Psoas muscle (tissue), 8 donors: Measurements from ENCODE around the gene LSMEM2. TPM values are rescaled to one million over a fixed set of nuclear protein-coding genes. Genes with fewer than 3 reads are reported as not detected.

Experiments used
- ATAC-seq, 4 donors: fragments of 200-7000 bp; cut with Tn5 transposase; one replicate each; pipeline ENCODE4 v1.9.1; 2020; ENCODE audit warnings: moderate library complexity in 3 of 4, mild to moderate bottlenecking in 2 of 4
- DNase-seq, 2 donors: peaks; one replicate each; pipeline ENCODE4 v3.0.0-alpha.2; 2020
- H3K27ac ChIP-seq: fragments of 200-600 bp; one replicate; pipeline ENCODE4 v1.8.0; 2022
- H3K27me3 ChIP-seq, 3 donors: fragments of 200-600 bp in 1 of 3; one replicate each; pipeline versions ENCODE4 v1.6.1 to v1.8.0; 2013 to 2022; ENCODE audit warnings: low read length in 2 of 3, mild to moderate bottlenecking in 2 of 3, moderate library complexity in 1 of 3; ENCODE audit not compliant: insufficient read depth in 3 of 3
- H3K36me3 ChIP-seq, 2 donors: fragments of 200-600 bp in 1 of 2; one replicate each; pipeline versions ENCODE4 v1.6.1 to v1.8.0; 2013 to 2022; ENCODE audit warnings: low read depth in 1 of 2, mild to moderate bottlenecking in 1 of 2, moderate library complexity in 1 of 2; ENCODE audit not compliant: insufficient read depth in 1 of 2
- H3K4me1 ChIP-seq: fragments of 200-600 bp; one replicate; pipeline ENCODE4 v1.8.0; 2022
- H3K4me3 ChIP-seq: fragments of 200-600 bp; one replicate; pipeline ENCODE4 v1.8.0; 2022; ENCODE audit warnings: mild to moderate bottlenecking
- H3K9me3 ChIP-seq: fragments of 200-600 bp; one replicate; pipeline ENCODE4 v1.8.0; 2022
- WGBS, 3 donors: extraction: QIAGEN DNeasy Blood & Tissue Kit; methylation state at CpG; one replicate each; pipeline versions ENCODE4 v1.1.6 to v1.1.7; 2013; 5-methylcytosine and 5-hydroxymethylcytosine counted together
- intact Hi-C, 2 donors: fragments of 100-400 bp; cut with DNase I; formaldehyde crosslinking; loops; one replicate each; pipeline versions ENCODE4 v1.11.0 to v1.14.2; 2022
- polyA plus RNA-seq, 3 donors: library from polyadenylated mRNA; stranded (reverse); fragments of 200-250 nt; gene quantifications; one replicate each; pipeline ENCODE4 v1.2.3, GENCODE V29; 2013
- total RNA-seq, 4 donors: library from RNA; stranded (reverse); fragmentation: NEBNext Ultra II Directional in 2 of 4; extraction: Animal tissue kit (Norgen Biotek cat#: 25700) in 2 of 4; gene quantifications; one replicate each; pipeline versions ENCODE4 v1.2.1 to v1.2.4, GENCODE V29; 2021 to 2023
- TF ChIP-seq, protein P1 (sequence below): fragments of 200-600 bp; IDR thresholded peaks from one replicate; pipeline ENCODE4 v1.8.0; 2022; ENCODE audit warnings: antibody characterized with exemption
- donor health status: healthy with polysubstance abuse.
- donor health status: DM: no; HTN: no; CAD: no; lungs with moderate emphysema.
- donor health status: Bipolar disorder and iron deficiency.
- donor health status: healthy.
- donor health status: DM: yes; HTN: yes; CAD: no.
- donor health status: DM: no; HTN: no; CAD: no.
- donor health status: DM: no; HTN: no; CAD: no.
- donor health status: DM: yes; HTN: yes; CAD: no.

The LSMEM2 gene
- total and polyA plus RNA-seq, 7 donors, result 0.61 to 13.1 (median 1.1) TPM

DNA sequence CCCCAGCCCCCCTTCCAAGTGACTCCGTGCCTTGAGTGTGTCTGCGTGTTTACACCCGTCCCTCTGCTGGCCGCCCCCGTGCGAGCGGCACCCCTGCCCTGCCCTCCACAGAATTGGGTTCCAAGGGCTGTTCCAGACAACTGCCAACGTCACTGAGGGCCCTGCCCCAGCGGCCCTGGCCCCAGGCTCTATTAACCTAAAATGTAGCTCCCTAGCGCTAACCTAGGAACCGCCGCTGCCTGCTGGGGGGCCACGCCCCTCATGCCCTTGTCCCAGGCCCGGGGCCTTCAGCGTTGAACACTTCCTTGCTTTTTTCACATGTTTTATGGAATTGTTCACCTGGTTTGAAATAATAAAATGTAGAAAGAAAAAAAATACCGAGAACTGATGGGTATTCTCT is 19.9 kb upstream of the LSMEM2 start:
- Histone ChIP-seq H3K27me3 (no peaks in the 10 kb centered on the region), H3K4me1 (peaks cover 25% of the 10 kb centered on the region), H3K27ac (peak overlapping the region; percentile 98), H3K9me3 (no peaks in the 10 kb centered on the region), H3K4me3 (peak overlapping the region; percentile 80), H3K36me3 (peaks cover 0 to 32% of the 10 kb centered on the region in 2 donors)
- DNase-seq (no peak), ATAC-seq (no peak)
- WGBS, 3 donors, result 74 to 80% (median 80%) methylated on average over 16 of the region's 16 CpGs
- intact Hi-C loops, result no loop called here
- TF ChIP-seq, protein P1, sequence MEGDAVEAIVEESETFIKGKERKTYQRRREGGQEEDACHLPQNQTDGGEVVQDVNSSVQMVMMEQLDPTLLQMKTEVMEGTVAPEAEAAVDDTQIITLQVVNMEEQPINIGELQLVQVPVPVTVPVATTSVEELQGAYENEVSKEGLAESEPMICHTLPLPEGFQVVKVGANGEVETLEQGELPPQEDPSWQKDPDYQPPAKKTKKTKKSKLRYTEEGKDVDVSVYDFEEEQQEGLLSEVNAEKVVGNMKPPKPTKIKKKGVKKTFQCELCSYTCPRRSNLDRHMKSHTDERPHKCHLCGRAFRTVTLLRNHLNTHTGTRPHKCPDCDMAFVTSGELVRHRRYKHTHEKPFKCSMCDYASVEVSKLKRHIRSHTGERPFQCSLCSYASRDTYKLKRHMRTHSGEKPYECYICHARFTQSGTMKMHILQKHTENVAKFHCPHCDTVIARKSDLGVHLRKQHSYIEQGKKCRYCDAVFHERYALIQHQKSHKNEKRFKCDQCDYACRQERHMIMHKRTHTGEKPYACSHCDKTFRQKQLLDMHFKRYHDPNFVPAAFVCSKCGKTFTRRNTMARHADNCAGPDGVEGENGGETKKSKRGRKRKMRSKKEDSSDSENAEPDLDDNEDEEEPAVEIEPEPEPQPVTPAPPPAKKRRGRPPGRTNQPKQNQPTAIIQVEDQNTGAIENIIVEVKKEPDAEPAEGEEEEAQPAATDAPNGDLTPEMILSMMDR, result no peak

DNA sequence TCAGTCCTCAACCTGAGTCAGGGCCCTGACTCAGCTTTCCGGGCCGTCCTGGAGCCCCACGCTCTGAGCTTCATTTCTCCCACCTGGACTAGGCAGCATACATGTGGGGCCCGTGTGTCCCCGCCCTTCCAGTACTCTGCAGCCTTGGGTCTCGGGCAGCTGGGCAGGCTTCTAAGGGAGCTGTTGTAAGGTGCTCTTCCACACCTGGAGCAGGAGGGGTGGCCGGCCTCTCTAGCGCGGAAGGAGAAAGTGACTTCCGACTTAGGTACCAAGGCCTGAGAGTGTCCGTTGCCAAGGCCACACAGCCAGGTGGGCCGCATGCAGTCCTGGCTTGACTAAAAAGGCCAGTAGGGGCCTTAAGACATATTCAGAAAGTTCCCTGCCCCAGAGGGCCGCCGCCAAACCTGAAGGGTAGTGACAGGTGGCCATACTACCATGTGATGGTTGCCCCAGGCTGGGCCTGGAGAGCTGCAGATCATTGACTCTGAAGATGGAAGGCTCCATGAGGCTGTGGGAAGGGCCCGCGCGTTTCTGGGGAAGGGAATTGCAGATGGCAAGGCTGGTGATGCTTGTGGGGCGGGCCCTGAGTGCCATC is 19.4 kb upstream of the LSMEM2 start:
- Histone ChIP-seq H3K9me3 (no peaks in the 10 kb centered on the region), H3K4me3 (peak overlapping the region; percentile 80), H3K4me1 (peaks cover 20% of the 10 kb centered on the region), H3K27ac (peak overlapping the region; percentile 98), H3K27me3 (no peaks in the 10 kb centered on the region), H3K36me3 (peaks cover 0 to 32% of the 10 kb centered on the region in 2 donors)
- TF ChIP-seq, protein P1, result no peak
- 46 to 55% (median 48%) methylated on average over 18 of the region's 18 CpGs for WGBS, 3 donors
- peak; percentile 31 to 46 (median 40) for ATAC-seq
- DNase-seq, result no peak
- intact Hi-C loops, result loop anchor here in 1 of 2 donors (5.0 to 10.0 kb wide), 2 partner anchors 68 to 285 kb away; partner anchors contain the start of gene TUSC2

DNA sequence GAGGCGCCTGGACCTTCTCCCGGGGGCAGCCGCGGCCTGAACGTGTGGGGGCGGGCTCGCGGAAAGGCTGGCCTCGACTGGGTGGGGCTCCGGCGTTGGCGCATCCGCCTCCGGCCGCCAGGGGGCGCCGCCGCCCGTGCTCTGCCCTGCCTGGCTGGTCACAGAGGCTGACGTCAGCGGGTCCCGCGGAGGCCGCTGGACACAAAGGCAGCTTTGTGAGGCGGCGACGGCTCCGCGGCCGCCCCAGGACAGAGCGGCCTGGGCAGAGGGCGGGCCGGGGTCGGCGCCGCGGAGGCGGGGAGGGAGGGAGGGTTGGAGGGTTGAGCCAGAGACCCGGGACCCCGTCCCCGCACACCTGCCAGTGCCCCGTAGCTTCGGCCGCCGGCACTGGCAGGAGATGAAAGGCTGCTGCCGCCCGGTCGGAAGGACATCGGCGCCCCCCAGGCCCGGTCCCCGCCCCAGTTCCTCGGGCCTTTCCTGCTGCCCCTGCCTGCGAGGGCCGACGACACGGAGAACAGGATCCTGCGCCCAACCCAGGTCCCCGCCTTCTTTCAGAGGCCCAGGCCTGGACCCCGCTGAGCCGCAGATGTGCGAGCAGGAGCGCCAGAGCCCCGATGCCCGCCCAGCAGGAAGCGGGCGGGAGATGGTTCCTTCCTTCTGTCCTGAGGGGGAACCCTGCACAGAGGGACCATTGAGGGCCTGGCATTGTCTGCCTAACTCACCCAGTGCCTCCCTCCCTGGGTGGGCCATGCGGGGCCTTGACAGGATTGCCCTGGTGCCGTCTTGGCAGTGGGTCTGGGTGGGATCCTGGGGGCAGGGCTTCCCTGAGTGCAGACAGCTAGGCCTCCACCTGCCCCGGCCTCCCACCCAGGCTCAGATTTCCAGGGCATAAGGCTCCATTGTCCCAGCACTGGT is 18.6 kb upstream of the LSMEM2 start:
- peak overlapping the region; percentile 98 for H3K27ac ChIP-seq
- H3K4me3 ChIP-seq, result peak overlapping the region; percentile 80
- peak; percentile 93 to 97 (median 94) for ATAC-seq
- intact Hi-C loops, result loop anchor here in 1 of 2 donors (5.0 to 10.0 kb wide), 2 partner anchors 67 to 285 kb away; partner anchors contain the start of gene TUSC2
- TF ChIP-seq, protein P1, result peak; percentile 98
- WGBS, 3 donors, result 0 to 1% (median 1%) methylated on average over 38 to 70 of the region's 70 CpGs
- peaks cover 22% of the 10 kb centered on the region for H3K4me1 ChIP-seq
- DNase-seq, result peak; percentile 95 to 96
- no peaks in the 10 kb centered on the region for H3K27me3 ChIP-seq
- H3K9me3 ChIP-seq, result no peaks in the 10 kb centered on the region
- peaks cover 0 to 29% of the 10 kb centered on the region in 2 donors for H3K36me3 ChIP-seq

DNA sequence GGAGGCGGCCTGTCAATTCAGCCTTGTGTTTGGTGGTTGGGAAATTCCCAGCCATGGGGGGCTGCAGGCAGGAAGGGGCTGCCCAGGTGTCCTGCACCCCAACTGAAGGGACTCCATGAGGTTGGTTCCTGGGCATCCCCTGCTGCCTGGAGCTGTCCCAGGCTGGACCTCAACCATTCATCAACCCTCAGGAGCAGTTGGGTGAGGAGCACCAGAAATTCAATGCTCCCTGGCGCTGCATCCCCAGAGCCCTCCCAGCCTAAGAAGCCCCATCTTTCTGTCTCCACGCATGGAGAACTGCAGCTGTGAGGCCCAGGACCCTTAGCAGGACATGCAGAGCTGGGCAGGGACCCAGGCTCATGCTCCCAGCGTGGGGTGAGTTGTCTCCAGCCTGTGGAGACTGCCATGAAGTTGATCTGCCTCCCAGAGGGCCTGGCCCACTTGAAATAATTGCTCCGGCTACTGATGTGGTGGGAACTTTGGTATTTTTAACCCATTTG is 17.9 kb upstream of the LSMEM2 start:
- peak overlapping the region; percentile 98 for H3K27ac ChIP-seq
- H3K36me3 ChIP-seq, result peaks cover 0 to 22% of the 10 kb centered on the region in 2 donors
- WGBS, 3 donors, result 40 to 64% (median 55%) methylated on average over 5 of the region's 5 CpGs
- peak overlapping the region; percentile 80 for H3K4me3 ChIP-seq
- no peaks in the 10 kb centered on the region for H3K27me3 ChIP-seq
- TF ChIP-seq, protein P1, result no peak
- H3K9me3 ChIP-seq, result no peaks in the 10 kb centered on the region
- DNase-seq (no peak), ATAC-seq (no peak)
- peaks cover 29% of the 10 kb centered on the region for H3K4me1 ChIP-seq
- intact Hi-C loops, result loop anchor here in 1 of 2 donors (5.0 to 10.0 kb wide), 2 partner anchors 66 to 284 kb away; partner anchors contain the start of gene TUSC2
